Glutamatergic neuron (in vitro differentiated cells): ENCODE measurements around the gene MT1M. TPM values are rescaled to one million over a fixed set of nuclear protein-coding genes. Genes with fewer than 3 reads are reported as not detected.

Experiments used
- DNase-seq: peaks from one replicate; pipeline ENCODE4 v3.0.0; 2022
- H3K27ac Mint-ChIP-seq: one replicate; pipeline ENCODE4 v1.8.0; 2020; ENCODE audit warnings: mild to moderate bottlenecking, mixed read lengths, inconsistent platforms; ENCODE audit not compliant: unreplicated experiment
- H3K27me3 Mint-ChIP-seq: one replicate; pipeline ENCODE4 v1.8.0; 2020; ENCODE audit warnings: mild to moderate bottlenecking, moderate library complexity, mixed read lengths, inconsistent platforms; ENCODE audit not compliant: unreplicated experiment
- H3K36me3 Mint-ChIP-seq: one replicate; pipeline ENCODE4 v1.8.0; 2020; ENCODE audit warnings: mild to moderate bottlenecking, mixed read lengths, inconsistent platforms; ENCODE audit not compliant: unreplicated experiment
- H3K4me1 Mint-ChIP-seq: one replicate; pipeline ENCODE4 v1.8.0; 2020; ENCODE audit warnings: mild to moderate bottlenecking, low read depth, mixed read lengths, inconsistent platforms; ENCODE audit not compliant: unreplicated experiment
- H3K4me3 Mint-ChIP-seq: one replicate; pipeline ENCODE4 v1.8.0; 2020; ENCODE audit warnings: mild to moderate bottlenecking, mixed read lengths, inconsistent platforms; ENCODE audit not compliant: unreplicated experiment
- H3K9me3 Mint-ChIP-seq: one replicate; pipeline ENCODE4 v1.8.0; 2020; ENCODE audit warnings: mild to moderate bottlenecking, moderate library complexity, mixed read lengths, inconsistent platforms; ENCODE audit not compliant: unreplicated experiment
- total RNA-seq: library from RNA; stranded (reverse); fragmentation: NEBNext Ultra II Directional; extraction: Animal tissue kit (Norgen Biotek cat#: 25700); gene quantifications from one replicate; pipeline ENCODE4 v1.2.1, GENCODE V29; 2021; ENCODE audit not compliant: unreplicated experiment
- TF ChIP-seq, protein P1 (sequence below): fragments of 200-600 bp; sonication (generic); IDR thresholded peaks from one replicate; pipeline ENCODE4 v1.5.0; 2021; ENCODE audit not compliant: partially characterized antibody, unreplicated experiment

MT1M gene
- total RNA-seq, 1 donor from 2014 or later, result not detected

- DNase-seq, result peak; percentile 60
- H3K36me3 Mint-ChIP-seq, result no peaks in the 10 kb centered on the region
Observed at GRCh38 chr16:56625140-56625942, 7.1 kb upstream of the MT1M start, which contains the start of gene MT1E. Gene MT1E, plus strand, starts transcription at chr16:56625781. Its CDS starts 71 bp downstream, at chr16:56625852.

DNA sequence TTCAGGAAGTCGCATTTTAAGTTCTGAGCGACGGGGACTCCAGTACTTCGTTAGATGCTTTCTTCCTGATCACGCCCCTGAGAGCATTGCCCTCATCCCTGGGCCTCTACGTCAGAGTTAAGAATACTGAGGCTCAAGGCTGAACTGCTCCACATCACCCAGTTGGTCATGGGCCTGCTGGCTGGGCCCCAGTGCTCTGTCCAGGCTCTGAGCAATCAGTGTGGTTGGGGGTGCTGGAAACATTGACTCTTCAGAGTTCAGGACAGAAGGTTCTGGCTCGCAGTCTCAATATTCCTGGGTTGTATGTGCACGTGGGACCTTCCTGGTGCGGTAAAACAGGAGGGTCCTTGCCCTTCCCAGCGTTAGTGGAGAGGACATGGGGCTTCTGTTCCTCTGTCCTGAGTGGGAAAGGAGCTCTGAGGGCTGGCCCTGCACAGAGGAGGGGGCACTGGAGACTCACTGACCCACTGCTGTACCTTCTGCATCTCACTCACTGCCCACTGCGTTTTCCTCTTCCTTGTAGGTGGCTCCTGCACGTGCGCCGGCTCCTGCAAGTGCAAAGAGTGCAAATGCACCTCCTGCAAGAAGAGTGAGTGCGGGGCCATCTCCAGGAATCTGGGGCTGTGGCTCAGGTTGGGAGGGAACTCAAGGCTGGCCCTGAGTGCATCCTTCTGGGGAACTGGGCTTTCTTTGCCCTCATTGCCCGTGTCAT is 6.4 kb upstream of the MT1M start:
- TF ChIP-seq, protein P1, sequence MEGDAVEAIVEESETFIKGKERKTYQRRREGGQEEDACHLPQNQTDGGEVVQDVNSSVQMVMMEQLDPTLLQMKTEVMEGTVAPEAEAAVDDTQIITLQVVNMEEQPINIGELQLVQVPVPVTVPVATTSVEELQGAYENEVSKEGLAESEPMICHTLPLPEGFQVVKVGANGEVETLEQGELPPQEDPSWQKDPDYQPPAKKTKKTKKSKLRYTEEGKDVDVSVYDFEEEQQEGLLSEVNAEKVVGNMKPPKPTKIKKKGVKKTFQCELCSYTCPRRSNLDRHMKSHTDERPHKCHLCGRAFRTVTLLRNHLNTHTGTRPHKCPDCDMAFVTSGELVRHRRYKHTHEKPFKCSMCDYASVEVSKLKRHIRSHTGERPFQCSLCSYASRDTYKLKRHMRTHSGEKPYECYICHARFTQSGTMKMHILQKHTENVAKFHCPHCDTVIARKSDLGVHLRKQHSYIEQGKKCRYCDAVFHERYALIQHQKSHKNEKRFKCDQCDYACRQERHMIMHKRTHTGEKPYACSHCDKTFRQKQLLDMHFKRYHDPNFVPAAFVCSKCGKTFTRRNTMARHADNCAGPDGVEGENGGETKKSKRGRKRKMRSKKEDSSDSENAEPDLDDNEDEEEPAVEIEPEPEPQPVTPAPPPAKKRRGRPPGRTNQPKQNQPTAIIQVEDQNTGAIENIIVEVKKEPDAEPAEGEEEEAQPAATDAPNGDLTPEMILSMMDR, result no peak
- peaks cover 4% of the 10 kb centered on the region for H3K4me1 Mint-ChIP-seq
- H3K27me3 Mint-ChIP-seq, result peaks cover 19% of the 10 kb centered on the region
- no peak for DNase-seq
- H3K4me3 Mint-ChIP-seq, result peak overlapping the region; percentile 80
- no peaks in the 10 kb centered on the region for H3K9me3 Mint-ChIP-seq
- no peaks in the 10 kb centered on the region for H3K36me3 Mint-ChIP-seq
- H3K27ac Mint-ChIP-seq, result no peak overlapping the region

More at GRCh38 chr16:56625140-56625942, 7.1 kb upstream of the MT1M start, which contains the start of gene MT1E:
- TF ChIP-seq, protein P1, result no peak
- Mint-ChIP-seq H3K9me3 (no peaks in the 10 kb centered on the region), H3K27ac (no peak within 1 kb of the TSS), H3K27me3 (peaks cover 23% of the 10 kb centered on the region), H3K4me3 (peak within 1 kb of the TSS; percentile 89), H3K4me1 (peaks cover 4% of the 10 kb centered on the region)

DNA sequence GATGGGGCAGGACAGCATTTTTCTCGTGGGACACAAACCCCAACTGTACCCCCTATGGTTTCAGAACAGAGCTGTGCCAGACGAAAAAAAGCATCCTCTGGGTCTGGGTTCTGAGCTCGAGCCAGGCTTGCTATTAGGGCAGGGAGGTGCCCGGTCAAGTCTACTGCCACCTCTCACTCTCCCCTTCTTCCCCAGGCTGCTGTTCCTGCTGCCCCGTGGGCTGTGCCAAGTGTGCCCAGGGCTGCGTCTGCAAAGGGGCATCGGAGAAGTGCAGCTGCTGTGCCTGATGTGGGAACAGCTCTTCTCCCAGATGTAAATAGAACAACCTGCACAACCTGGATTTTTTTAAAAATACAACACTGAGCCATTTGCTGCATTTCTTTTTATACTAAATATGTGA is 5.8 kb upstream of the MT1M start:
- Mint-ChIP-seq H3K4me1 (peaks cover 4% of the 10 kb centered on the region), H3K9me3 (peaks cover 3% of the 10 kb centered on the region), H3K27me3 (peaks cover 19% of the 10 kb centered on the region), H3K36me3 (no peaks in the 10 kb centered on the region), H3K27ac (no peak overlapping the region), H3K4me3 (no peak overlapping the region)
- no peak for DNase-seq
- TF ChIP-seq, protein P1, result no peak

GRCh38 chr16:56628486-56629350 is 3.7 kb upstream of the MT1M start:
- Mint-ChIP-seq H3K27me3 (peaks cover 25% of the 10 kb centered on the region), H3K27ac (no peak overlapping the region), H3K4me3 (no peak overlapping the region), H3K4me1 (peaks cover 11% of the 10 kb centered on the region), H3K36me3 (no peaks in the 10 kb centered on the region), H3K9me3 (peaks cover 5% of the 10 kb centered on the region)
- DNase-seq, result no peak
- TF ChIP-seq, protein P1, result no peak
